Lower leg skin (tissue), 3 donors: ENCODE data around the gene PCSK6.

Experiments
- CTCF ChIP-seq, 3 donors: fragments of 450-650 bp; IDR thresholded peaks; one replicate each; pipeline ENCODE4 v1.5.1; 2016; ENCODE audit warnings: antibody characterized with exemption in 3 of 3, mild to moderate bottlenecking in 3 of 3, moderate library complexity in 2 of 3
- POLR2A ChIP-seq, 2 donors: fragments of 450-650 bp; IDR thresholded peaks; one replicate each; pipeline ENCODE4 v1.6.1; 2016 to 2017; ENCODE audit warnings: antibody characterized with exemption in 2 of 2, mild to moderate bottlenecking in 1 of 2, moderate library complexity in 1 of 2

- TF ChIP-seq POLR2A (IDR thresholded peaks at IDR 0.05) (no peak), CTCF (IDR thresholded peaks at IDR 0.05) (no peak)
Observed at GRCh38 chr15:101390462-101390861, 99.0 kb downstream of the PCSK6 start.
